Smooth muscle cell (in vitro differentiated cells): ENCODE data around the gene GAS6. TPM values are rescaled to one million over a fixed set of nuclear protein-coding genes. Genes with fewer than 3 reads are reported as not detected.

Source experiments
- DNase-seq: peaks from one replicate; lab custom pipeline; 2025; ENCODE audit not compliant: unreplicated experiment; lab: John Stamatoyannopoulos, UW
- H2AFZ ChIP-seq: fragments of 200-600 bp; sonication (generic); 2 replicates; pipeline ENCODE4 v1.6.0; 2016; ENCODE audit warnings: antibody characterized with exemption, low read depth, mild to moderate bottlenecking
- H3F3A ChIP-seq: fragments of 200-600 bp; sonication (generic); 2 replicates; pipeline ENCODE4 v1.6.0; 2017; ENCODE audit warnings: antibody characterized with exemption, low read depth
- H3K27ac ChIP-seq: fragments of 200-600 bp; sonication (generic); 2 replicates; pipeline ENCODE4 v1.5.1; 2016; ENCODE audit warnings: low read depth, mild to moderate bottlenecking
- H3K27me3 ChIP-seq: fragments of 200-600 bp; sonication (generic); 2 replicates; pipeline ENCODE4 v1.6.1; 2016; ENCODE audit warnings: low read depth, mild to moderate bottlenecking
- H3K36me3 ChIP-seq: fragments of 200-600 bp; sonication (generic); 2 replicates; pipeline ENCODE4 v1.5.1; 2016; ENCODE audit warnings: low read depth
- H3K4me1 ChIP-seq: fragments of 200-600 bp; sonication (generic); 2 replicates; pipeline ENCODE4 v1.5.1; 2016; ENCODE audit warnings: low read depth
- H3K4me2 ChIP-seq: fragments of 200-600 bp; sonication (generic); 2 replicates; pipeline ENCODE4 v1.6.0; 2016; ENCODE audit warnings: mild to moderate bottlenecking
- H3K4me3 ChIP-seq: fragments of 200-600 bp; sonication (generic); 2 replicates; pipeline ENCODE4 v1.5.1; 2016; ENCODE audit warnings: mild to moderate bottlenecking
- H3K79me2 ChIP-seq: fragments of 200-600 bp; sonication (generic); 2 replicates; pipeline ENCODE4 v1.6.0; 2016; ENCODE audit warnings: low read depth, mild to moderate bottlenecking
- H3K9ac ChIP-seq: fragments of 200-600 bp; sonication (generic); 2 replicates; pipeline ENCODE4 v1.6.0; 2016; ENCODE audit warnings: low read depth
- H3K9me3 ChIP-seq: fragments of 200-600 bp; sonication (generic); replicated peaks from 2 replicates; pipeline ENCODE4 v1.5.1; 2016; ENCODE audit warnings: low read depth
- H4K20me1 ChIP-seq: fragments of 200-600 bp; sonication (generic); 2 replicates; pipeline ENCODE4 v1.6.0; 2016; ENCODE audit warnings: low read depth
- CTCF ChIP-seq: fragments of 200-600 bp; sonication (generic); IDR thresholded peaks from 2 replicates; pipeline ENCODE4 v1.5.1; 2017; ENCODE audit warnings: borderline replicate concordance, mild to moderate bottlenecking, antibody characterized with exemption; ENCODE audit not compliant: insufficient read depth, poor library complexity, severe bottlenecking
- WGBS: methylation state at CpG from one replicate; pipeline ENCODE4 v1.1.7; 2016; ENCODE audit warnings: low lambda C conversion rate; 5-methylcytosine and 5-hydroxymethylcytosine counted together
- polyA plus RNA-seq: library from polyadenylated mRNA; unstranded; fragments of >200 nt; fragmentation: Nextera tagmentation; extraction: Ambion mirVana; gene quantifications from 2 replicates; pipeline ENCODE4 v1.2.1, GENCODE V29; 2016
- total RNA-seq: library from RNA; depleted of rRNA; stranded (reverse); fragments of >200 nt; gene quantifications from 2 replicates; pipeline ENCODE4 v1.2.3, GENCODE V29; 2014

The GAS6 gene
- total and polyA plus RNA-seq, 2 experiments from 2014 or later, result 21.7 to 45.2 TPM

GRCh38 chr13:113865427-113865826 is 1.6 kb upstream of the GAS6 start:
- no peak overlapping the region for H3K4me3 ChIP-seq
- H3K79me2 ChIP-seq, result no peaks in the 10 kb centered on the region
- no peak for TF ChIP-seq CTCF
- H3F3A ChIP-seq, result peaks cover 3% of the 10 kb centered on the region
- WGBS, result 93% methylated on average over 4 of the region's 4 CpGs
- no peak overlapping the region for H2AFZ ChIP-seq
- no peaks in the 10 kb centered on the region for H3K9me3 ChIP-seq
- H3K4me2 ChIP-seq, result no peak overlapping the region
- no peak overlapping the region for H3K9ac ChIP-seq
- peaks cover 16% of the 10 kb centered on the region for H3K4me1 ChIP-seq
- peaks cover 22% of the 10 kb centered on the region for H3K27me3 ChIP-seq
- H4K20me1 ChIP-seq, result peaks cover 27% of the 10 kb centered on the region
- DNase-seq, result no peak
- H3K27ac ChIP-seq, result no peak overlapping the region
- H3K36me3 ChIP-seq, result no peaks in the 10 kb centered on the region

- DNase-seq, result no peak
- WGBS, result 44% methylated on average over 10 of the region's 10 CpGs
Measured at GRCh38 chr13:113864273-113864890, 506 bp upstream of the GAS6 start.

GRCh38 chr13:113862931-113863523 is 849 bp downstream of the GAS6 start:
- 3% methylated on average over 39 of the region's 60 CpGs for WGBS
- TF ChIP-seq CTCF, result no peak
- H3K4me2 ChIP-seq, result peak overlapping the region; percentile 99
- H3K27ac ChIP-seq, result no peak overlapping the region
- H3K36me3 ChIP-seq, result no peaks in the 10 kb centered on the region
- no peak overlapping the region for H3K9ac ChIP-seq
- H3K9me3 ChIP-seq, result no peaks in the 10 kb centered on the region
- peaks cover 22% of the 10 kb centered on the region for H3K27me3 ChIP-seq
- peak overlapping the region; percentile 86 for H2AFZ ChIP-seq
- H3K79me2 ChIP-seq, result no peaks in the 10 kb centered on the region
- H3K4me3 ChIP-seq, result peak overlapping the region; percentile 70
- peaks cover 3% of the 10 kb centered on the region for H3F3A ChIP-seq
- no peak for DNase-seq
- H3K4me1 ChIP-seq, result peaks cover 26% of the 10 kb centered on the region
- H4K20me1 ChIP-seq, result peaks cover 42% of the 10 kb centered on the region

More at GRCh38 chr13:113864273-113864890, 506 bp upstream of the GAS6 start:
- H3K9me3 ChIP-seq, result no peaks in the 10 kb centered on the region
- no peaks in the 10 kb centered on the region for H3K79me2 ChIP-seq
- peaks cover 3% of the 10 kb centered on the region for H3F3A ChIP-seq
- peaks cover 26% of the 10 kb centered on the region for H3K4me1 ChIP-seq
- no peak overlapping the region for H2AFZ ChIP-seq
- H3K27me3 ChIP-seq, result peaks cover 22% of the 10 kb centered on the region
- no peak overlapping the region for H3K9ac ChIP-seq
- peaks cover 35% of the 10 kb centered on the region for H4K20me1 ChIP-seq
- H3K4me3 ChIP-seq, result peak overlapping the region; percentile 70
- TF ChIP-seq CTCF, result no peak
- no peak overlapping the region for H3K27ac ChIP-seq
- H3K36me3 ChIP-seq, result no peaks in the 10 kb centered on the region
- peak overlapping the region; percentile 99 for H3K4me2 ChIP-seq
